OCI-LY3 (cell line): ENCODE results near the gene FHL3.

Experiments
- H2AFZ ChIP-seq: fragments of 200-600, 300-600 bp; shearing (Covaris generic); 2 replicates; pipeline ENCODE4 v1.6.0; 2014; ENCODE audit warnings: antibody characterized with exemption, low read depth, low read length
- H3K27ac ChIP-seq: fragments of 200-600, 300-600 bp; sonication (generic); 2 replicates; pipeline ENCODE4 v1.5.1; 2014; ENCODE audit warnings: mild to moderate bottlenecking, low read length, moderate library complexity, mixed read lengths
- H3K27me3 ChIP-seq: fragments of 200-600, 300-600 bp; sonication (generic); 2 replicates; pipeline ENCODE4 v1.6.1; 2014; ENCODE audit warnings: low read depth, low read length, mixed read lengths
- H3K36me3 ChIP-seq: fragments of 200-600, 300-600 bp; sonication (generic); replicated peaks from 2 replicates; pipeline ENCODE3; 2014; ENCODE audit warnings: low read depth, low read length, mixed read lengths
- H3K4me1 ChIP-seq: fragments of 300-600, 200-600 bp; sonication (generic); 2 replicates; pipeline ENCODE4 v1.6.1; 2014; ENCODE audit warnings: low read length, mixed read lengths
- H3K4me2 ChIP-seq: fragments of 200-600, 300-600 bp; sonication (generic); 2 replicates; pipeline ENCODE4 v1.6.1; 2014; ENCODE audit warnings: low read length, mixed read lengths
- H3K4me3 ChIP-seq: fragments of 300-600, 200-600 bp; sonication (generic); 2 replicates; pipeline ENCODE4 v1.5.1; 2014; ENCODE audit warnings: antibody characterized with exemption, mild to moderate bottlenecking, low read length, moderate library complexity
- H3K79me2 ChIP-seq: fragments of 300-600, 200-600 bp; shearing (Covaris generic); 2 replicates; pipeline ENCODE4 v1.6.1; 2014; ENCODE audit warnings: mild to moderate bottlenecking, low read length, mixed read lengths
- H3K9ac ChIP-seq: fragments of 300-600, 200-600 bp; shearing (Covaris generic); 2 replicates; pipeline ENCODE4 v1.6.0; 2014; ENCODE audit warnings: mild to moderate bottlenecking, low read length, moderate library complexity
- H3K9me3 ChIP-seq: fragments of 200-600, 300-600 bp; shearing (Covaris generic); 2 replicates; pipeline ENCODE4 v1.6.1; 2014; ENCODE audit warnings: low read length, mixed read lengths; ENCODE audit not compliant: insufficient read depth
- H4K20me1 ChIP-seq: fragments of 200-600, 300-600 bp; sonication (generic); 2 replicates; pipeline ENCODE4 v1.6.1; 2016; ENCODE audit warnings: low read length, mixed read lengths; ENCODE audit not compliant: insufficient read depth
- CTCF ChIP-seq: fragments of 200-600, 300-600 bp; sonication (generic); IDR thresholded peaks from 2 replicates; pipeline ENCODE4 v1.5.1; 2014; ENCODE audit warnings: antibody characterized with exemption, low read length, low read depth
- EZH2phosphoT487 ChIP-seq: fragments of 200-600 bp; shearing (Covaris generic); IDR thresholded peaks from 2 replicates; pipeline ENCODE4 v1.6.1; 2018; ENCODE audit warnings: antibody characterized with exemption, mixed run types, low read depth

The FHL3 gene

GRCh38 chr1:37997256-37998088 is 7.8 kb downstream of the FHL3 start:
- Histone ChIP-seq H3K36me3 (no peaks in the 10 kb centered on the region), H3K4me1 (peaks cover 11% of the 10 kb centered on the region), H3K4me3 (no peak overlapping the region), H3K79me2 (peaks cover 7% of the 10 kb centered on the region; the same call in 1 of the 2 replicates), H3K9me3 (no peaks in the 10 kb centered on the region), H3K27me3 (no peaks in the 10 kb centered on the region), H2AFZ (no peak overlapping the region), H3K27ac (no peak overlapping the region), H4K20me1 (no peaks in the 10 kb centered on the region), H3K4me2 (no peak overlapping the region), H3K9ac (no peak overlapping the region)
- no peak for TF ChIP-seq EZH2phosphoT487
- TF ChIP-seq CTCF = no peak

GRCh38 chr1:37995751-37996345 is 9.5 kb downstream of the FHL3 start:
- Histone ChIP-seq H2AFZ (no peak overlapping the region; the same call in 1 of the 2 replicates), H4K20me1 (no peaks in the 10 kb centered on the region), H3K4me1 (peaks cover 11% of the 10 kb centered on the region), H3K27ac (no peak overlapping the region), H3K4me3 (peak overlapping the region; percentile 67), H3K4me2 (peak overlapping the region; percentile 74), H3K9me3 (no peaks in the 10 kb centered on the region), H3K9ac (peak overlapping the region; percentile 22; the same call in 1 of the 2 replicates), H3K27me3 (no peaks in the 10 kb centered on the region), H3K36me3 (no peaks in the 10 kb centered on the region), H3K79me2 (0 out of 2 replicates have a peak, but pooled peaks cover 2% of the 10 kb centered on the region)
- no peak for TF ChIP-seq CTCF

DNA sequence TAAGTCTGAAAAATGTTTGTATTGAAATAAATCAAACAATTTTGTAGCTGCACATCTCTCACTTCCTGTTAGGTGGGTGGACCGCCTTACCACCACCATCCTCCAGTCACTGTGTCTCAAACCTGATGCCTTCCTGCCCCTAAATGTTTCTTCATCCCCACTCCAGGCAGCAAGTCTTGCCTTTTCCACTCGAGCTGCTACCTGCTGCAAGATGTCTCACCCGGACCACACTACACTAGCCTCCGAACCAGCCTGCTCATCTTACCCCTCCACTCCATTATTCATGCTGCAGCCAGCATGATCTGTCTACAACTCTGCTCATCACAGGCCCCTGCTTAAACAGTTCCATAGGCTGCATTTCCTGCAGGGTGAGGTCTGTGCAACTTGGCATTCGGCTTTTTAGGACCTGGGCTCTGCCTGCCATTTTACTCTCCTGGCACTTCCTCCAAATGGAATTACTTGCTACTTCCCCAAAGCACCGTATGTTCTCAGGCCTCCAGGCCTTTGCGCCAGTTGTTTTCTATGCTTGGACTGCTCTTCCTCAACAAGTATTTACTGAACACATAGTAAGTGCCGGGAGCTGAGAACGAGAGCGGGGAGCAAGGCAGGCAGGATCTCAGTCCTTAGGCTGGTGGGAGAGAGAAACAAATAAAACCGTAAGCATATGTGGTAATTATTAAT is 10.3 kb downstream of the FHL3 start:
- Histone ChIP-seq H2AFZ (0 out of 2 replicates have a peak overlapping the region, but pooled peaks have one; percentile 39), H3K27me3 (no peaks in the 10 kb centered on the region), H3K4me3 (peak overlapping the region; percentile 67), H3K4me2 (peak overlapping the region; percentile 74), H3K9me3 (no peaks in the 10 kb centered on the region), H3K9ac (no peak overlapping the region), H3K4me1 (peaks cover 11% of the 10 kb centered on the region), H3K36me3 (no peaks in the 10 kb centered on the region), H3K79me2 (0 out of 2 replicates have a peak, but pooled peaks cover 3% of the 10 kb centered on the region), H3K27ac (no peak overlapping the region), H4K20me1 (no peaks in the 10 kb centered on the region)
- TF ChIP-seq CTCF (no peak), EZH2phosphoT487 (no peak)

DNA sequence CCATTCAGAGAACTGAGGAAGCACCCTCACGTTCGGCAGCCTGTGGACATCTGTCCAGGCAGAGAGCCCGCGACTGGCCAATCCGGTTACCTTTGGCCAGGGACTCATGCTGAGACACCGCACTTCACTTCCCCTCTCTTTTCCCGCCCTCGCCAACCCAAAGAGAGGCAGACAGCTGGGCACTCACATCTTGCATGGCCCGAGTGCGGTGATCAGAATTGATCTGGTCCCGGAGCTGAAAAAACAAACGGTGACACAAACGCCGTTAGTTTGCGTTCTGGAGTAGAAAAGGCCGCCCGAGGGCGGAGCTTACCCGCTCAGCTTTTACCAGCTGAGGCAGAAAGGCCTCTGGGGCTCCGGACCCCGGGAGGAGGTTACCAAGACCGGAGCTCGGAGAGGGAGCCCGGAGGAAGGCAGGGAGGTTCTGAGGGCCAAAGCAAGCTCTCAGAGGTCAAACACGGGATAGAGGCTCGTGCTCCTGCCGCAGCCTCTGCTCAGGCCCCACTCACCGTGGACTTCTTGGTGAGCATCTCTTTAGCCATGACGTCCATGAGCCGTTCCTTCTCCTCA is 15.9 kb downstream of the FHL3 start:
- Histone ChIP-seq H3K4me1 (peaks cover 7% of the 10 kb centered on the region), H3K4me2 (peak overlapping the region; percentile 40), H4K20me1 (no peaks in the 10 kb centered on the region), H3K9me3 (no peaks in the 10 kb centered on the region), H2AFZ (no peak overlapping the region), H3K79me2 (peaks cover 30% of the 10 kb centered on the region), H3K36me3 (peaks cover 15% of the 10 kb centered on the region), H3K27ac (peak overlapping the region; percentile 74), H3K4me3 (peak overlapping the region; percentile 88), H3K27me3 (no peaks in the 10 kb centered on the region), H3K9ac (peak overlapping the region; percentile 90)
- TF ChIP-seq EZH2phosphoT487 = no peak
- no peak for TF ChIP-seq CTCF
